ENCODE measurements around the gene CBL.

GRCh38 chr11:119173453-119173852 is 32.7 kb upstream of the CBL start:
- no peak for TF ChIP-seq SUZ12 (IDR thresholded peaks at IDR 0.05; ENCODE audit: extremely low read depth, insufficient read depth, insufficient read length)
- no peak for TF ChIP-seq YY1 (IDR thresholded peaks at IDR 0.05; ENCODE audit: insufficient read depth, insufficient read length)
